ENCODE results near the gene C5orf63.

DNA sequence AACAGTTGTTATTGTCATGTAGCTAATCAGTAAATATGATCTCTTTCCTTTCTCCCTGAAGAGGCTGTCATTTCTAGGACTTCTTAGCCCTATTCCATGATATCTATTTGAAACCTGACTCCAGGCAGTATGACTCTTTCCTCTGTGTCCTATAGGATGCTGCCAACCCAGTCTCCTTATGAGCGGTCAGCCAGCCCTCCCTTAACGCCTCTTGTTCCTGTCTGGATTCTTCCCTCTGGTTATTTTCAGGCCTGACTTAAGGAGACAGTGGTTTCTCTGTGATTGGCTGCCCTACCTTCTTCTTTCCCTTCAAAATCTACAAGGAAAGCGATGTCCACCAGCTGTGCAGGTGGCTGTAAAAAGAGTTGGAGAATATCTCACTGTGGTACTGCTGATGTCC is 19.4 kb upstream of the C5orf63 start:
- TF ChIP-seq POLR2A (IDR thresholded peaks at IDR 0.05; ENCODE audit: control extremely low read depth in 1 of 2, low read depth in 2 of 2, low read length in 2 of 2) = no peak
- TF ChIP-seq JUN (IDR thresholded peaks at IDR 0.05; ENCODE audit: low read depth, low read length) = no peak
- TF ChIP-seq, protein P1, sequence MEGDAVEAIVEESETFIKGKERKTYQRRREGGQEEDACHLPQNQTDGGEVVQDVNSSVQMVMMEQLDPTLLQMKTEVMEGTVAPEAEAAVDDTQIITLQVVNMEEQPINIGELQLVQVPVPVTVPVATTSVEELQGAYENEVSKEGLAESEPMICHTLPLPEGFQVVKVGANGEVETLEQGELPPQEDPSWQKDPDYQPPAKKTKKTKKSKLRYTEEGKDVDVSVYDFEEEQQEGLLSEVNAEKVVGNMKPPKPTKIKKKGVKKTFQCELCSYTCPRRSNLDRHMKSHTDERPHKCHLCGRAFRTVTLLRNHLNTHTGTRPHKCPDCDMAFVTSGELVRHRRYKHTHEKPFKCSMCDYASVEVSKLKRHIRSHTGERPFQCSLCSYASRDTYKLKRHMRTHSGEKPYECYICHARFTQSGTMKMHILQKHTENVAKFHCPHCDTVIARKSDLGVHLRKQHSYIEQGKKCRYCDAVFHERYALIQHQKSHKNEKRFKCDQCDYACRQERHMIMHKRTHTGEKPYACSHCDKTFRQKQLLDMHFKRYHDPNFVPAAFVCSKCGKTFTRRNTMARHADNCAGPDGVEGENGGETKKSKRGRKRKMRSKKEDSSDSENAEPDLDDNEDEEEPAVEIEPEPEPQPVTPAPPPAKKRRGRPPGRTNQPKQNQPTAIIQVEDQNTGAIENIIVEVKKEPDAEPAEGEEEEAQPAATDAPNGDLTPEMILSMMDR (IDR thresholded peaks at IDR 0.05; ENCODE audit: control extremely low read depth in 1 of 3, insufficient read depth in 1 of 3, low read depth in 1 of 3, low read length in 3 of 3) = no peak

Data from H1 (cell line).